Sigmoid colon (tissue), 7 donors: ENCODE results near the gene TXNL1. TPM values are rescaled to one million over a fixed set of nuclear protein-coding genes. Genes with fewer than 3 reads are reported as not detected.

Experiments used
- DNase-seq: peaks from one replicate; pipeline ENCODE4 v3.0.0-alpha.2; 2019
- H3K27ac ChIP-seq, 4 donors: fragments of 200-600 bp; sonication (generic); one replicate each; pipeline ENCODE4 v1.5.1; 2016 to 2019; ENCODE audit warnings: mild to moderate bottlenecking in 1 of 4
- H3K27me3 ChIP-seq, 3 donors: fragments of 200-600 bp; sonication (generic); one replicate each; pipeline ENCODE4 v1.5.1; 2019; ENCODE audit warnings: mild to moderate bottlenecking in 1 of 3
- H3K36me3 ChIP-seq, 4 donors: fragments of 200-600 bp; sonication (generic); one replicate each; pipeline ENCODE4 v1.5.1; 2016 to 2019
- H3K4me1 ChIP-seq, 4 donors: fragments of 200-600 bp; sonication (generic); one replicate each; pipeline ENCODE4 v1.5.1; 2017 to 2019
- H3K4me3 ChIP-seq, 4 donors: fragments of 200-600 bp; sonication (generic); one replicate each; pipeline ENCODE4 v1.5.1; 2017 to 2019; ENCODE audit warnings: mild to moderate bottlenecking in 2 of 4, moderate library complexity in 1 of 4
- H3K9me3 ChIP-seq, 4 donors: fragments of 200-600 bp in 3 of 4; sonication (generic) in 3 of 4; one replicate each; pipeline versions ENCODE4 v1.5.1 to v1.6.1; 2013 to 2019
- EP300 ChIP-seq, 4 donors: sonication (generic); formaldehyde crosslinking; IDR thresholded peaks; one replicate each; pipeline ENCODE4 v1.6.1; 2017; ENCODE audit warnings: antibody characterized with exemption in 4 of 4
- POLR2A ChIP-seq, 2 donors: fragments of 450-650 bp; IDR thresholded peaks; one replicate each; pipeline ENCODE4 v1.6.1; 2016; ENCODE audit warnings: antibody characterized with exemption in 2 of 2, mild to moderate bottlenecking in 2 of 2, moderate library complexity in 2 of 2
- POLR2AphosphoS5 ChIP-seq, 4 donors: sonication (generic); formaldehyde crosslinking; IDR thresholded peaks; one replicate each; pipeline ENCODE4 v1.6.1; 2017; ENCODE audit warnings: antibody characterized with exemption in 4 of 4
- WGBS, 2 donors: extraction: QIAGEN DNeasy Blood & Tissue Kit; methylation state at CpG; one replicate each; pipeline ENCODE4 v1.1.7; 2013; 5-methylcytosine and 5-hydroxymethylcytosine counted together
- intact Hi-C: fragments of 100-400 bp; cut with DNase I; formaldehyde crosslinking; loops from one replicate; pipeline ENCODE4 v1.15.1; 2023
- polyA plus RNA-seq, 3 donors: library from polyadenylated mRNA; stranded (reverse); fragments of 200-250 nt; gene quantifications; one replicate each; pipeline ENCODE4 v1.2.3, GENCODE V29; 2013
- total RNA-seq, 4 donors: library from RNA; depleted of rRNA; stranded (reverse); fragments of >200 nt; gene quantifications; one replicate each; pipeline ENCODE4 v1.1.0, GENCODE V29; 2016
- TF ChIP-seq, protein P1 (sequence below), 4 experiments: fragments of 450-650 bp in 3 of 4; fragments of 200-600 bp in 1 of 4; IDR thresholded peaks; one replicate each; pipeline ENCODE4 v1.5.1; 2016 to 2019; ENCODE audit warnings: antibody characterized with exemption in 4 of 4, mild to moderate bottlenecking in 3 of 4, moderate library complexity in 2 of 4
- donor health status: healthy with polysubstance abuse.
- donor health status: Bipolar disorder and iron deficiency.
- donor health status: healthy.

TXNL1 gene
- total RNA-seq (10 to 100 TPM; 39.8 to 47.9 (median 46.1) TPM), polyA plus RNA-seq (10 to 100 TPM; 53.3 to 79.1 (median 69.7) TPM)

DNA sequence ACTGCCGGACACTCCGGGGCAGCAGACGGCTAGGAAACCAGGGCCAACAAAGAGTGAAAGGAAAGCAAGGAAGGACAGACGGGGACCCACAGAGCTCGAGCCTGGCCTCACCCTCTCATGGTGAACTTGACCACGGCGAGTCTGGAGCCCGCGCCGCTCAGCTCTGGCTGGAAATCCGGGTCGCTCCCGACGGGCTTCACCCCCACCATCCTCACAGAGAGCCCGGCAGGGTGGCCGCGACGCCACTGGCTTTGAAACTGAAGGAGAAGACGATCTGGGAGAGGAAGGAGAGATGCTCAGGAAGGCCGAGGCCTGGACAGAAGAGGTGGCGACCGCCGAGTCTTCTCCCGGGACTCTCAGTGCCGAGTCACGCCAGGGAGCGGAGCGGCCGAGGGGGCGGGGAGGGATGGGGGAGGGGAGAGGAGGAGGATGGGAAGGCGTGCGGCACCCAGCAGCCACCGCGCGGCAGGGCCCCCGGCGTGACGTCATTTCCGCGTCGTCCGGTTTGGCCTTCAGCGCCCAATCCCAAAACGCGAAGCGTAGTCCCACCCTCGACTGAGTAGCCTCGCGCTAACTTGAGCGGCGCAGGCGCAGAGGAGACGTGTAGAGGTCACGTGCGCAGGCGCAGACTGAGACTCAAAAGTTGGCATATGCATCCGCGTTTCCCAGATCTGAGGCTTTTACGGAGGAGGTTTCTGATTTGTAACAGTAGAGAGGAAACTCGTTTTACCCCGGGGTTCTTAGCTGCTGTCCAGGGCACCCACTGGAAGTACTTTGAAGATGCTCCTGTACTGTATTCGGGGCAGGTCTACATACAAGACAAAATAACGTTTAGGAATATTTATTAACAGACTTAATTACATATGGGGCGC is at the start of gene TXNL1:
Gene TXNL1 (minus strand): TSS at position 361 of the 872 bp plus-strand sequence. CDS start 152 bp downstream, at position 209.
- TF ChIP-seq POLR2A (IDR thresholded peaks at IDR 0.05): peak; percentile 81 to 85
- peak in 2 of 4 donors; percentile 45 to 81 for TF ChIP-seq EP300 (IDR thresholded peaks at IDR 0.05)
- peak; percentile 92 to 98 (median 97) for TF ChIP-seq POLR2AphosphoS5 (IDR thresholded peaks at IDR 0.05)
- TF ChIP-seq, protein P1, sequence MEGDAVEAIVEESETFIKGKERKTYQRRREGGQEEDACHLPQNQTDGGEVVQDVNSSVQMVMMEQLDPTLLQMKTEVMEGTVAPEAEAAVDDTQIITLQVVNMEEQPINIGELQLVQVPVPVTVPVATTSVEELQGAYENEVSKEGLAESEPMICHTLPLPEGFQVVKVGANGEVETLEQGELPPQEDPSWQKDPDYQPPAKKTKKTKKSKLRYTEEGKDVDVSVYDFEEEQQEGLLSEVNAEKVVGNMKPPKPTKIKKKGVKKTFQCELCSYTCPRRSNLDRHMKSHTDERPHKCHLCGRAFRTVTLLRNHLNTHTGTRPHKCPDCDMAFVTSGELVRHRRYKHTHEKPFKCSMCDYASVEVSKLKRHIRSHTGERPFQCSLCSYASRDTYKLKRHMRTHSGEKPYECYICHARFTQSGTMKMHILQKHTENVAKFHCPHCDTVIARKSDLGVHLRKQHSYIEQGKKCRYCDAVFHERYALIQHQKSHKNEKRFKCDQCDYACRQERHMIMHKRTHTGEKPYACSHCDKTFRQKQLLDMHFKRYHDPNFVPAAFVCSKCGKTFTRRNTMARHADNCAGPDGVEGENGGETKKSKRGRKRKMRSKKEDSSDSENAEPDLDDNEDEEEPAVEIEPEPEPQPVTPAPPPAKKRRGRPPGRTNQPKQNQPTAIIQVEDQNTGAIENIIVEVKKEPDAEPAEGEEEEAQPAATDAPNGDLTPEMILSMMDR (IDR thresholded peaks at IDR 0.05): no peak
- no peaks in the 10 kb centered on the region for H3K36me3 ChIP-seq
- no peaks in the 10 kb centered on the region for H3K27me3 ChIP-seq
- H3K9me3 ChIP-seq: no peaks in the 10 kb centered on the region
- intact Hi-C loops: loop anchor here (1.0 to 10.0 kb wide), 4 partner anchors 13 to 1314 kb away; partner anchors contain the start of genes TCF4 and WDR7
- peaks cover 0 to 37% (median 27%) of the 10 kb centered on the region in 4 donors for H3K4me1 ChIP-seq
- 1% methylated on average over 64 of the region's 64 CpGs for WGBS, 2 donors
- DNase-seq: peak; percentile 100
- peak within 1 kb of the TSS; percentile 93 to 99 (median 97) for H3K27ac ChIP-seq
- H3K4me3 ChIP-seq: peak within 1 kb of the TSS; percentile 86 to 93 (median 91)

DNA sequence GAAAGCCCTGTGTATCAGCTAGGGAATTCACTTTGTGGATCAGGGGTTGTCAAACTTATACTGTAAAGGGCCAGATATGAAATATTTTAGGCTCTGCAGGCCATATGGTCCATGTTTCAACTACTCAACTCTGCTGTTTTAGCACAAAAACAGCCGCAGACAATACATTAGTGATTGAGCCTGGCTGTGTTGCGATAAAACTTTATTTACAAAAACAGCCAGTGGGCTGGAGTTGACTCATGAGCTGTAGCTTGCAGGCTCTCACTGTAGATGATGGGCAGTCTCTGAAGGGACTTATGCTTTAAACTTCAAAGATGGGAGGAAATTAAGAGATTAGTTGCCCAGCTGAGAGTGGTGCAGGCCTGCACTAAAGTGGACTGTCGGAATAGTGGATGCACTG is 45.9 kb upstream of the TXNL1 start:
- WGBS, 2 donors: 96 to 98% methylated on average over 3 of the region's 3 CpGs

DNA sequence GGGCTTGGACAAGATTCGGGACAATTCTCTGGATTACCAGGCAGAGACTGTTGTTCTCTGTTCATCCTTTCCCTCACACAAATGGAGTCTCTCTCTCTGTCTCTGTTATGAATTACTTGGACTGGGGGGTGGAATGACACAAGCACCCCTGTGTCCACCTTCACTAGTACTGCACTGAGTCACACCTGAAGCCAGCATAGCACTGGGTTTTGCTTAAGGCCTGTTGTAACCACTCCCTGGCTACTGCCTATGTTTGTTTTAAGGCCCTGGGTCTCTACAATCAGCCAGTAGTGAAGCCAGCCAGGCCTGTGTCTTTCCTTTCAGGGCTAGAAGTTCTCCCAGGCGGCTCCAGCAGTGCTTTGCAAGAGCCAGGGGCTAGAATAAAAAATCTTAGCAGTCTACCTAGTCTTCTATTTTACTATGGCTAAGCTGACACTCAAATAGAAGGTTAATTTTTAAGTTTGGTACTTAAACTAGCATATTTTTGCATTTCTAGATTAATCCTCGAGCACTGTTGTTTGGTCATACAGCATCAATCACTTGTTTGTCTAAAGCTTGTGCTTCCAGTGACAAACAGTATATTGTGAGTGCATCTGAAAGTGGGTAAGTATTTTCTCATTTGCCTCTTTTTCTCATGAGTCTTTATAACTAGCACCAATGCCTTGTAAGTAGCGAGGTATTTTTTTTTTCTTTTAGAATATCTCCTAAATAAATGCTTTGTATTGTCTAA is 40.6 kb upstream of the TXNL1 start:
- H3K9me3 ChIP-seq: no peaks in the 10 kb centered on the region
- peaks cover 0 to 7% (median 0%) of the 10 kb centered on the region in 4 donors for H3K36me3 ChIP-seq
- peaks cover 0 to 12% (median 8%) of the 10 kb centered on the region in 4 donors for H3K4me1 ChIP-seq
- no peak overlapping the region for H3K4me3 ChIP-seq
- H3K27me3 ChIP-seq: no peaks in the 10 kb centered on the region
- intact Hi-C loops: no loop called here
- no peak overlapping the region for H3K27ac ChIP-seq
- TF ChIP-seq EP300 (IDR thresholded peaks at IDR 0.05) (no peak), POLR2A (IDR thresholded peaks at IDR 0.05) (no peak), POLR2AphosphoS5 (IDR thresholded peaks at IDR 0.05) (no peak)
- TF ChIP-seq, protein P1 (IDR thresholded peaks at IDR 0.05): no peak
- 52 to 84% methylated on average over 4 of the region's 4 CpGs for WGBS, 2 donors
- no peak for DNase-seq

More for the DNA sequence above, 45.9 kb upstream of the TXNL1 start:
- Histone ChIP-seq H3K4me3 (no peak overlapping the region), H3K36me3 (peaks cover 0 to 40% (median 6%) of the 10 kb centered on the region in 4 donors), H3K9me3 (no peaks in the 10 kb centered on the region), H3K27me3 (no peaks in the 10 kb centered on the region), H3K27ac (no peak overlapping the region), H3K4me1 (peaks cover 0 to 4% (median 0%) of the 10 kb centered on the region in 4 donors)
- TF ChIP-seq POLR2A (IDR thresholded peaks at IDR 0.05): no peak
- TF ChIP-seq EP300 (IDR thresholded peaks at IDR 0.05): no peak
- TF ChIP-seq POLR2AphosphoS5 (IDR thresholded peaks at IDR 0.05): no peak
- TF ChIP-seq, protein P1 (IDR thresholded peaks at IDR 0.05): no peak
- DNase-seq: no peak
- intact Hi-C loops: no loop called here

DNA sequence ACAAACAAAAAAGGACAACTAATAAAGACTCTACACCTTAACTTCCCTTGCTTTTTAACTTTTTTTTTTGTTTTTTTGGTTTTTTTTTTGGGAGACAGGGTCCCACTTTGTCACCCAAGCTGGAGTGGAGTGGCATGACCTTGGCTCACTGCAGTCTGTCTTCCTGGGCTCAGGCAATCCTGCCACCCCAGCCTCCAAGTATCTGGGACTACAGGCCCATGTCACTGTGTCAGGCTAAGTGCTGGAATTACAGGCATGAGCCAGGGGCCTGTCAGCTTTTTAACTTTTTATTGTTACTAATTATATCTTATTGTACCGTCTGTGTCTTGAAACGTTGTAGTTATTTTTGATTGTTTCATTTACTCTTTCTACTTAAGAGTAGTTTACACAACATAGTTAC is 38.2 kb upstream of the TXNL1 start:
- intact Hi-C loops: no loop called here
- no peak for DNase-seq

More for the DNA sequence above, 38.2 kb upstream of the TXNL1 start:
- no peak for TF ChIP-seq EP300 (IDR thresholded peaks at IDR 0.05)
- TF ChIP-seq, protein P1 (IDR thresholded peaks at IDR 0.05): no peak
- no peak for TF ChIP-seq POLR2A (IDR thresholded peaks at IDR 0.05)
- no peak for TF ChIP-seq POLR2AphosphoS5 (IDR thresholded peaks at IDR 0.05)
- Histone ChIP-seq H3K36me3 (no peaks in the 10 kb centered on the region), H3K27me3 (no peaks in the 10 kb centered on the region), H3K4me3 (no peak overlapping the region), H3K4me1 (peaks cover 0 to 12% (median 8%) of the 10 kb centered on the region in 4 donors), H3K27ac (no peak overlapping the region), H3K9me3 (no peaks in the 10 kb centered on the region)
- WGBS, 2 donors: 71 to 82% methylated on average over 2 of the region's 2 CpGs
